HPDE6-E6E7 (cell line): ENCODE results near the gene ST6GAL2.

ENCODE experiments used
- DNase-seq: peaks from one replicate; pipeline ENCODE4 v3.0.0; 2011; ENCODE audit warnings: missing footprints; ENCODE audit errors: extremely low spot score

The ST6GAL2 gene

DNA sequence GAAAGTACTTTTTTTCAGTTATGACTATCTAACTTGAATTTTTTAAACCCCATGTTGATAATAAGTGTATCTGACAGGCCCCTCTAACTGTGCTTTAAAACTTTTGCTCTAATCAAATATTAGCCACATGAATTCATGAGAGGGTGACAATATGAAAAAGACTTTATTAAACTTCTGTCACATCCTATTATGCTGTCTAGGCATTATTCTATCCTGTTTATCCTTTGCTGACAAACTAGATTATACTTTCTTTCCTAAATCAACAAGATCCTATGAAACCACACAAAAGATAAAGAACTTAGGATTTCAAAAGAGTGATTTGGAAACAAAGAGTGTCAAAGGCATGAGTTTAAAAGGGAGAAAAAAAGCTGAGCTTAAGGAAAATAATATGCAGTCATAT, 57.8 kb downstream of the ST6GAL2 start:
- DNase-seq = no peak

GRCh38 chr2:106827158-106827557, 58.8 kb downstream of the ST6GAL2 start:
- no peak for DNase-seq

DNA sequence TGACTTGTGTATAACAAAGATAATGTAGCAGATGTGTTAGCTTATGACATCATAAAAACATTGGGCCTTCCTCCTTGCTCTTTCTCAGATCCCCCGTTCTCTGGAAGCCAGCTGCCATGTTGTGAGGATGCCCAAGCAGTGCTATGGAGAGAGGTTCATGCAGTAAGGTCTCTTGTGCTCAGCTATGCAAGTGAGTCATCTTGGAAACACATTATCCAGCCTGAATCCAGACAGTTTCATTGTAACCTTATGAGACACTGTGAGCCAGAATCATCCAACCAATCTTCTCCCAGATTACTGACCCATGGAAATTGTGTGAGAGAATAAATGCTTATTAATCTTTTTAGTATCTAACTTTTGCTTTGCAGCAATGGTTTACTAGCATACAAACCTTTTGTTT, 60.8 kb downstream of the ST6GAL2 start:
- no peak for DNase-seq

DNA sequence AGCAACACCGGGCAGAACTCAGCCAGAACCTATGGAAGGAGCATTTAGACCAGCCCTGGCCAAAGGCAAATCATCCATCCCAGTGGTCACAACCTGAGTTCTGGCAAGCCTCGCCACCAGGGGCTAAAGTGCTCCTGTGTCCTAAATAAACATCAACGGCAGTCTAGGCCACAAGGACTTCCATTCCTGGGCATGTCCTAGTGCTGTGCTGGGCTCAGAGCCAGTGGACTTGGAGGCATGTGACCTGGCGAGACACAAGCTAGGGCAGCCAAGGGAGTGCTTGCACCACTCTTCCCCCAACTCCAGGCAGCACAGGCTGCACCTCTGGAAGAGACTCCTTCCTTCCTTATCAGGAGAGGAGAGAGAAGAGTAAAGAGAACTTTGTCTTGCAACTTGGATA, 69.0 kb downstream of the ST6GAL2 start:
- DNase-seq = no peak

DNA sequence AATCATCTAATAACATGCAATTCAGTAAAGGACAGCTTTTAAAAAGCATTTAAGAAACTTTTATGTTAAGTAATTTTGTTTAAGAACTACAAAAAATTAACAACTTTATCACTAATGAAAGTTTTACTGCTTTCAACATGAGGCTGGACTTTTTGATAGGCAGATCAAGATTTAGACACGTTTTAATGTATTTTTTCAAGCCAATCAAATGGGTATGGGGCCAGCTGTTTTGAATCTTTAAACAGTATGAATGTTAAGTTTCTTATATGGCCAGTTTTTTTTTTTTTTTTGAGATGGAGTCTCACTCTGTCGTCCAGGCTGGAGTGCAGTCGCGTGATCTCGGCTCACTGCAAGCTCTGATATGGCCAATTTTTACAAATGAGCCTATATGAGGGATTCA, 73.1 kb downstream of the ST6GAL2 start:
- DNase-seq = no peak

GRCh38 chr2:106812383-106812782, 73.6 kb downstream of the ST6GAL2 start:
- no peak for DNase-seq

- no peak for DNase-seq
Observed at GRCh38 chr2:106805716-106806115, 80.3 kb downstream of the ST6GAL2 start.

DNA sequence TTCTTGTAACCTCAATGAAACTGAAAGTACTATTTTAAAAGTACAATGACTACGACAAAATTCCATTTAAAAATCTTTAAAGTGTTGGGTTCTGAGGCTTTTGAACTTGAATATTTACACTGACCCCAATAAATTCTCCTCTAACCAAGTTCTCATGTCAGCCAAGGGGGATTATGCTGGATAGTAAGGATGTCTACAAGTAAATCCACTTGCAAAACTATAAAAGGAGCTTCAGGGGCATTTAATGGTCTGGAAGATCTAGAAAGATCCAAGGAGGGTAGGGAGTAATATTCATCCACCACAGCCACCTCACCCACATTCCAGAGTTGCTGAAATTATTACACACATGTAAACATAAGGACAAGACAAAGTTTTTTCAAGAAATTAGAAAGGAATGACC, 81.8 kb downstream of the ST6GAL2 start:
- no peak for DNase-seq

GRCh38 chr2:106800976-106801655, 84.9 kb downstream of the ST6GAL2 start:
- no peak for DNase-seq

- no peak for DNase-seq
Observed at GRCh38 chr2:106800180-106800579, 85.8 kb downstream of the ST6GAL2 start.

DNA sequence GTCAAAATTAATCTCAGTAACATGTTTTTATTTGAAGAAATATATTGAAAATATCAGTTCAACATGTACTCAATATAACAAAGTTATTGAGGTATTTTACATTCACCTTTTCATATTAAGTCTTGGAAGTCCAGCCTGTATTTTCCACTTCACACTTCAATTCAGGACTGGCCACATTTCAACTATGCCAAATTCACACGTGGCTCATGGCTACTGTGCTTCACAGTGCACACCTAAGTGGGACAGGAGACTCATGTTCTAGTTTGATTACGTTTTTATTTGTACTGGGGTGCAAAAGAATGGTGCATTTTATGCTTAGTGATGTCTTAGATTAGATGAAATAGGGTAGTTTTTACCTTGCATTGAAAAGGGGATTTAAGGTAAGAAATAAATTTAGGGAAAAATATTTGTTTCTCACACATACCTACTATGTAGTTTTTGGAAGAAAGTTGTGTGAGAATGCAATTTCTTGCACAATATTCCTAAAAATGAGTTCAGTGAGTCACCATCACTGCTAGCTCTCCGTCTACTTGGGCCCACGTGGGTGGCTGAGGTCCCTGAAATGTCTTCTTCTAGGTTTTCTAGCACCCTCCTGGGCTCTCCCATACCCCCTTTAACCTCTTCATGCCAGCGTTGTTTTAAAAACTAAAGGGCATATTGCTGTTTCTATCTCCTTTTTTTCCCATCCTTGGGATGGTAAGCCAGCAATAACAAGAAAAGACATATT, 87.0 kb downstream of the ST6GAL2 start:
- DNase-seq = no peak

GRCh38 chr2:106797494-106797893, 88.5 kb downstream of the ST6GAL2 start:
- DNase-seq = no peak

DNA sequence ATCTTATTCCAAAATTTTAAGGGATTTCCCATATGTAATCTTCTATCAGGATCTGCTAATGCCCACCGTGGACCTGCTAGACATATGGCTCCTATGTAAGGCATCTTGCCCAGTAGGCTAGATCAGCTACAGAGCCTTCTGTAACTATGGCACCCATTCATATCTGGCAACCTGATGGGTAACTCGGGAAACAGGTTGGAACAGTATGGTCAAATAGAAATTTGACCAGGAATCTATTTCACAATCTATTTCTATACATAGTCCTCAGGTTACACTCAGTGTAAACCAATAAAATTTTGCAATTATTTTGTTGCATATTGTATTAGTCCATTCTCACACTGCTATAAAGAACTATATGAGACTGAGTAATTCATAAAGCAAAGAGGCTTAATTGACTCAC, 93.3 kb downstream of the ST6GAL2 start:
- DNase-seq = no peak

- no peak for DNase-seq
Observed at GRCh38 chr2:106789185-106789584, 96.8 kb downstream of the ST6GAL2 start.

- no peak for DNase-seq
Observed at GRCh38 chr2:106782681-106783080, 103.3 kb downstream of the ST6GAL2 start.

DNA sequence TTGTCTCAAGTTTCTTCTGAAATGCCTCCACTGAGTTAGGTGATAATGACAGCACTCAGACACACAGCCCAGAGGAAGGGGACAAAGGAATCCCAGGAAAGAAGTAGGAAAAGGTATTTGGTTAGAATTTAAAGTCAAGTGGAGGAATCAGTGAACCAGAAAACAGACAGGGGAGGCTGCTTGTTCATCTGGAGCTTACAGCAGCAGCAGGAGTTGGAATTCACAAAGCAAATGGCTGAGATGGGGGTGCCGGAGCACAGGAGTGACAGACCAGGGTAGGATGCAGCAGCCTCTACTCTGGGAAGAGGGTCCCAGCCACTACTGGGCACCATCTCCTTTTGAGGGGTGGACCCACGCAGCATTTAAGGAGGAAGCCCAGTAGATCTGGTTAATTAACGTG, 104.8 kb downstream of the ST6GAL2 start:
- no peak for DNase-seq

- DNase-seq = no peak
Observed at GRCh38 chr2:106771811-106772210, 114.2 kb downstream of the ST6GAL2 start.

- no peak for DNase-seq
Observed at GRCh38 chr2:106770986-106771385, 115.0 kb downstream of the ST6GAL2 start.

- DNase-seq = no peak
Observed at GRCh38 chr2:106764614-106765013, 121.4 kb downstream of the ST6GAL2 start.

DNA sequence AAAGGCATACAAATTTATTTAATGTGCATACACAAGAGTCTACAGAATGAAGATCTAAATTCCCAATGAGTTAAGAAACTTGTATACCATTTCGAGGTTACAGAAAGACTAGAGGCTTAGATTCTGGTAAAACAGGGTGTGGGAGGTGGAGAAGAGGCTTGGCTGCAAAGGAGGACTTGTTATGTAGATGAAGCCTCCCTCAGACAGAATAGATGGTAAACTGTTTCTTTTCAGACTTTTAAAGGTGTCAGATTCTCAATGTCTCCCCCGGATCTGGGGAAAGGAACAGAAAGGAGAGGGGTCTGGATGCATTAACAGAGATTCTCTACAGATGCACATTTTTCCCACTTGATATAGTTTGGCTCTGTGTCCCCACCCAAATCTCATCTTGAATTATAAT, 126.0 kb downstream of the ST6GAL2 start:
- DNase-seq = no peak

- no peak for DNase-seq
Observed at GRCh38 chr2:106758901-106759497, 127.0 kb downstream of the ST6GAL2 start.
